ENCODE measurements around the gene TNFAIP8. TPM values are rescaled to one million over a fixed set of nuclear protein-coding genes. Genes with fewer than 3 reads are reported as not detected.

TNFAIP8 gene
- total and polyA plus RNA-seq, 9 of the 15 experiments (the other 6 are each of a cell fraction or from before 2014, with no cell fraction given) = 29.9 to 52.2 (median 44.8) TPM

DNA sequence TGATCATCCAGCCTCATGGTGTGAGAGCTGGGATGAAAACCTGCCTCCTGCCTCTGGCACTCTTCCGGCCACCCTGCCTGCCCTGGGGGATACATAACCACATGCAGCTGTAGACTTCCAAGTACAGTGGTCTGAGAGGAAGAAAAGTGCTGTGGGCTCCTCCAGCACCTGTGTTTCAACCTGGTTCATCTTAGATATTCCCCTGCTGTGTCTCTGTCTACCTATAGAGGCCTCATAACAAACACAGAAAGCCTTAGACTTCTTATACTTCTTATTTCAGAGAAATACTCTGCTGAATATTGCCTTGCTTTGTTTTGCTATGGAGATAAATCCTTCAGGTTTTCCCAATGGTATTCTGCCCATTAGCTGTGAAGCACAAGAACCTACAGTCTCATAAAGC is 19.6 kb upstream of the TNFAIP8 start:
- Histone ChIP-seq H3K4me2 (ENCODE audit: insufficient read depth, low read length) (no peak overlapping the region; the same call in 1 of the 2 replicates), H3K9me3 (replicated peaks; ENCODE audit: control insufficient read depth, insufficient read depth, low read depth, low read length) (no peaks in the 10 kb centered on the region), H3K36me3 (ENCODE audit: control insufficient read depth, insufficient read depth, low read length) (peaks cover 7% of the 10 kb centered on the region), H3K27ac (ENCODE audit: extremely low read depth, low read depth, low read length) (no peak overlapping the region), H3K4me3 (no peak overlapping the region), H2AFZ (ENCODE audit: low read depth, low read length) (no peak overlapping the region), H3K27me3 (ENCODE audit: control insufficient read depth in 2 of 2, insufficient read depth in 2 of 2, low read length in 2 of 2) (no peaks in the 10 kb centered on the region), H4K20me1 (replicated peaks; ENCODE audit: control insufficient read depth, insufficient read depth, low read length) (no peaks in the 10 kb centered on the region), H3K4me1 (replicated peaks in 1 of 2; ENCODE audit: control insufficient read depth in 2 of 2, insufficient read depth in 2 of 2, low read length in 2 of 2) (peaks cover 29 to 88% of the 10 kb centered on the region in 2 experiments), H3K9ac (ENCODE audit: insufficient read depth in 1 of 2, low read depth in 2 of 2, low read length in 2 of 2) (no peak overlapping the region), H3K79me2 (ENCODE audit: control insufficient read depth, insufficient read depth, low read length) (peaks cover 97% of the 10 kb centered on the region), H3K9me1 (ENCODE audit: control insufficient read depth, insufficient read depth, low read length) (peaks cover under 1% of the 10 kb centered on the region)
- FAIRE-seq (no peak), ATAC-seq (no peak), DNase-seq (ENCODE audit: extremely low read depth in 1 of 4, low spot score in 3 of 4) (no peak)
- BruUV-seq (replicated peaks) = no TSS peak
- ChIA-PET CTCF (ENCODE audit: low intra/inter-chr PET ratio) (no interaction called here), POLR2A (interaction anchor here (0.5 to 1.9 kb wide), 4 partner anchors 8 to 300 kb away, joined by 3 to 7 read pairs (median 4); no protein-coding TSS in a partner anchor)
- no peak for TF ChIP-seq ZFX (CRISPR knock-in tag; IDR thresholded peaks at IDR 0.05)
- TF ChIP-seq FOXP4 (CRISPR knock-in tag; IDR thresholded peaks at IDR 0.05; ENCODE audit: borderline replicate concordance) = no peak
- TF ChIP-seq, protein P1, sequence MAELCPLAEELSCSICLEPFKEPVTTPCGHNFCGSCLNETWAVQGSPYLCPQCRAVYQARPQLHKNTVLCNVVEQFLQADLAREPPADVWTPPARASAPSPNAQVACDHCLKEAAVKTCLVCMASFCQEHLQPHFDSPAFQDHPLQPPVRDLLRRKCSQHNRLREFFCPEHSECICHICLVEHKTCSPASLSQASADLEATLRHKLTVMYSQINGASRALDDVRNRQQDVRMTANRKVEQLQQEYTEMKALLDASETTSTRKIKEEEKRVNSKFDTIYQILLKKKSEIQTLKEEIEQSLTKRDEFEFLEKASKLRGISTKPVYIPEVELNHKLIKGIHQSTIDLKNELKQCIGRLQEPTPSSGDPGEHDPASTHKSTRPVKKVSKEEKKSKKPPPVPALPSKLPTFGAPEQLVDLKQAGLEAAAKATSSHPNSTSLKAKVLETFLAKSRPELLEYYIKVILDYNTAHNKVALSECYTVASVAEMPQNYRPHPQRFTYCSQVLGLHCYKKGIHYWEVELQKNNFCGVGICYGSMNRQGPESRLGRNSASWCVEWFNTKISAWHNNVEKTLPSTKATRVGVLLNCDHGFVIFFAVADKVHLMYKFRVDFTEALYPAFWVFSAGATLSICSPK (IDR thresholded peaks at IDR 0.05; ENCODE audit: borderline replicate concordance) = no peak
- TF ChIP-seq ZNF75A (CRISPR knock-in tag; IDR thresholded peaks at IDR 0.05) = no peak
- no peak for TF ChIP-seq ZBTB2 (IDR thresholded peaks at IDR 0.05)
- TF ChIP-seq FIP1L1 (IDR thresholded peaks at IDR 0.05; ENCODE audit: low read depth, low read length, poor library complexity, severe bottlenecking) = no peak
- no peak for TF ChIP-seq EGR1 (conservative IDR thresholded peaks at IDR 0.05)
- no peak for TF ChIP-seq BMI1 (IDR thresholded peaks at IDR 0.05; ENCODE audit: low read length)
- WGBS (ENCODE audit: insufficient coverage, low coverage, missing lambda C conversion rate) = 85% methylated on average over 1 of the region's 1 CpG
- in situ Hi-C loops (cut with MboI) (no loop called here), intact Hi-C loops (cut with micrococcal nuclease) (no loop called here)
